Femur (tissue), 1 donor: Measurements from ENCODE around the gene TRIM27.
"Not testable (repeated sequence)": the region's sequence is repeated elsewhere in the genome, so short reads cannot be mapped to it uniquely, and the experiment has no call there.

ENCODE experiments used
- DNase-seq: peaks from one replicate; pipeline ENCODE4 v3.0.0-alpha.2; 2017

Gene TRIM27

GRCh38 chr6:28941684-28942448 is 18.1 kb upstream of the TRIM27 start:
- DNase-seq: no peak

DNA sequence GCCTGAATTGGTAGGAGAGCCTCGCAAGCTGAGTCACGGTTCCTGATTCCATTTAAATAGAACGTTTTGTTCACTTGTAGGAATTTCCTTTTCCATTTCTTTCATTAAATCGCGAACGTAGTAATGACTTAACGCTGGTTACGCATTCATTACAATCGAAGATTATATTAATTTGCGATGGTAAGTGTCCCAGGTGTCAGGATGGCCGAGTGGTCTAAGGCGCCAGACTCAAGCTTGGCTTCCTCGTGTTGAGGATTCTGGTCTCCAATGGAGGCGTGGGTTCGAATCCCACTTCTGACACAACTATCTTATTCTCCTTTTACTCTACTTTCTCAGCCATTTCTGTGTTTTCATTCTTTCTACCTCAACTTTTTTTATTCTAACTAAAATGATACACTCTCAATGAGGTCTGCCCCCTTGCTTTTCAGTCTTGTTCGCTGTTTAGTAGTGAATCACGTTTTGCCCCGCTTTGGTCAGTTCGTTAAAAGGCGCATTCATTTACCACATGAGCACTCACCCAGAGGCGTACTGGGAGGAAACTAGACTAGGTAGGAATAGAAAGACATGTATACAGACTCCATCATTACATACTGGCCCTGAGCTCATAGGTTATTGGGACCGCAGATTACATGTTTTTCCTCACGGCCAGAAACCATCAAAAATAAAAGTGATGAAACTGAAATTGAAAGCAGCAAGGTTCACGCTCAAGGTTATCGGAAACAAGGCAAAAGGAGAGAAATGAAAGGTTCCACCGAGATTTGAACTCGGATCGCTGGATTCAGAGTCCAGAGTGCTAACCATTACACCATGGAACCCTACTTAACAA is 17.3 kb upstream of the TRIM27 start:
- DNase-seq: peak; percentile 83

- peak; percentile 54 for DNase-seq
Measured at GRCh38 chr6:28940294-28940857, 16.6 kb upstream of the TRIM27 start.

GRCh38 chr6:28933069-28933468 is 9.3 kb upstream of the TRIM27 start:
- no peak for DNase-seq

- DNase-seq: no peak
Measured at GRCh38 chr6:28929887-28930620, 6.3 kb upstream of the TRIM27 start.

GRCh38 chr6:28929339-28929738 is 5.6 kb upstream of the TRIM27 start:
- DNase-seq: not testable (repeated sequence)

GRCh38 chr6:28927846-28928245 is 4.1 kb upstream of the TRIM27 start:
- DNase-seq: no peak

DNA sequence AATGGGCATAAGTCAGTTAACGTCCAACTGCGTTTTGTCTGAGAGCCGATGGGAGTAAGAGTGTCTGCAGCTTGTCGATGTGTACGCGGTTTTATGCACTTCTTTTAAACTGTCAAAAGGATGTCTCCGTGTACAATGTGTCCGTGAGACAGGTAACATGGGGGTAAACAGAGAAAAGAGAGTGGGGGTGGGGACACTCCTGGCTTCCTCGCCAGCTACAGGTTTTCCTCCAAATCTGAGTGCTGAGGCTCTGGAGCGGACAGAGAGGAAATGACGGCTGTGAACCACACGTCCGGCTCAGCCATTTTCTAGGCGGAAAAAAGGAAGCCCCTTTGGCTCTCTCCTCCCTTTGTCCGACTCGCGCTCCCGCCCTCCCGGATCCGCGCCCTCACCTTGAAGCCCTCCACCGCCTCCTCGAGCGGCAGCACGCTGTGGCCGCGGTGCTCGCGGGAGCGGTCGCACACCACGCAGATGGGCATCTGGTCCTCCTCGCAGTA is 916 bp downstream of the TRIM27 start:
- peak; percentile 69 for DNase-seq

DNA sequence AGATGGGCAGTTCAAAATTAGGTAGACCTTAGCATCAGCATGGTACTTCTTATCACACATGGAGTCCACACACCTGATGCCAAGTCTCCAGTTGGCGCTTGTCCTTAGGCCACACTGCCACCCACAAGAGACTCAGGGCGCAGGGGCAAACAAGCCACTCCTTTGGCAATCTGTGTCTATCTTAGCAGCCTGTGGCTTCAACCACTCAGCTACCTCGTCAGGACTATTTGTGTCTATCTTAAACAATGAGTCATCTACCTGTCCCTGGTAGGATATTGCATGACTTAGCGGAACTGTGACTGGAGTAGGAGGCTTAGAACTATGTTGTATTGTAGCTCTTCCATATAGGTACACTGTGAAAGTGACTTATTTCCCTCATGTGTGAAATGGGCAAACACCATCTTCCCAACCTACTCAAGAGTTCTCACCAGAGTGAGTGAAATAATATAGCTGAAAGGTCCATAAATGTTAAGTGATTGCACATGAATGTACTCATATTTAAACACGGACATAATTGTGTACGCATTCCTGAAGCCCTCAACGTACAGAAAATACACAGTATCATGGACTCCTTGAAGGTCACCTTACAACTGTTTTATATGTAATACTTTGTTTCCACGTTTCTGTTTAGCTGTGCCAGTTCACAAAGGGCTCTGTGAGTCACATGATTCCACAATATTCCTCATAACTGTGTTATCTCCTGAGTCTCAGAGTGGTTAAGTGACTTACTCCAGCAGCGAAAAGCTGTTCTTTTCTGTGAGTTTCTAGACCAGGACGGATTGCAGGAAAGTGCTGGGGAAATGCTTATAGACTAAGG is 1.6 kb downstream of the TRIM27 start:
- DNase-seq: no peak

DNA sequence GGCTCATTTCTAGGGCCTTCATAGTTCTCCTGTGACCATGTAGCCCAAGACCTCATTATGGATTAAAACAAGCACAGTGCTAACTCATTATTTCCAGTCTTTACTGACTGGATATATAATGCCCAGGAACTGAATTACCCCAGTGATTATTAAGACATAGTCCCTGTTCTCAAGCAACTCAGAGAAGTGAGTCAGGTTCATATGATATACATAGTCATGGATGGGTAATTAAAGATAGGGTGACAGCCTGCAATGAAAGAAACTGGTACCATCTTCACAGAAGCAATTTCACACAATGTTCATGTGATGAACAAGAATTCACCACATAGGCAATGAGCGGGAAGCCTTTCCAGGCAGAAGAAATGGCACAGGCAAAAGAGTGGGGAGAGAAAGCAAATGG is 3.5 kb downstream of the TRIM27 start:
- DNase-seq: no peak

DNA sequence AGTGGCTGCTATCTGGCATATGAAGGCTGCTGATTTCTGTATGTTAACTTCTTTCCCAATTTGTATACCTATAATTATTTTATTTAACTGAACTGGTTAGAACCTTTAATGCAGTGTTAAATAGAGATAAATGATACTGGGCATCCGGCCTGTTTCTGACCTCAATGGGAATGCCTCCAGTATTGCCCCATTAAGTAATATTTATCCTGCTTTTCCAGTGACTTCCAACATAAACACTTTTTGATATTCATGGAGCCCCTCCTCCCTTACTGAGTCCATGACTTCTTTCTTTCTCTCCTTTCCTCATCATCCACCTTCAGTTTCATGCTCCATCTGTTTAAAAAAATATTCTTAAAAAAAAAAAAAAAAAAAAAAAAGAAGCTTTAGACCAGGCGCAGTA is 8.8 kb downstream of the TRIM27 start:
- no peak for DNase-seq

GRCh38 chr6:28910901-28911690 is 12.7 kb downstream of the TRIM27 start:
- DNase-seq: no peak

DNA sequence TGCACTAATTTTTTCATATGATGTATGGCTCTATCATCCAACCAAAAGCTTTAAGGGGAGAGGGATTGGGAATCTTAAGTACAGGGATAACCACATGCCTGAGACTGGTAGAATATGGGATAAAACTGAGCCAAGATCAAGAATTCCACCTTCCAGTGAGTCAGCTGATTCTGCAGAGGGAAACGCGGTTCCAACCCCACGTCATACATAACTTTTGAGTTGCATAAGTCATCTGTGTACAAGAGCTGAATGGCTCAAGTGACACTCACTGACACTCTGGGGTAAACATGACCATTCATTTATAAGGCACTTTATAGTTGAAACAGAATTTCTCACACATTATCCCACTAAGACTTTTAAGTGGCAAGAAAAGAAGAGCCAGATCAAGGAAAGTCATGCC is 16.4 kb downstream of the TRIM27 start:
- DNase-seq: no peak

DNA sequence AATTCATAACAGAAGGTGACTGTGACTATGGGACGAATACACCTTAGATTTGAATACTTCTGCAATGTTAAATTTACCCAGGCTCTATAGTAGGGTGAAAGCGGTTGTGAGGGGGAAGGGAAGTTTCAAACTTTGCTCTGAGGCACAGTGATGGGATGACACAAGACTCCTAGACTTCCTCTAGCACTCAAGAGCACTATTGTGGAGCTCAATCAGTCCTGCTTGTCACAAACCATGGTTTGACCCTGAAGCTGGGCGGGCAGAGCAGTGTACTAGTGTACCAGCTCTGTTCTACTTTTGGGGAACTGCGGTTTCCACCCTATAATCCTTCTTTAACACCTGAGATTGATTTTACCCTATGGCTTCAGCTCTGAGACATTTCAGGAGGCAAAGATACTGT is 17.1 kb downstream of the TRIM27 start:
- DNase-seq: no peak

DNA sequence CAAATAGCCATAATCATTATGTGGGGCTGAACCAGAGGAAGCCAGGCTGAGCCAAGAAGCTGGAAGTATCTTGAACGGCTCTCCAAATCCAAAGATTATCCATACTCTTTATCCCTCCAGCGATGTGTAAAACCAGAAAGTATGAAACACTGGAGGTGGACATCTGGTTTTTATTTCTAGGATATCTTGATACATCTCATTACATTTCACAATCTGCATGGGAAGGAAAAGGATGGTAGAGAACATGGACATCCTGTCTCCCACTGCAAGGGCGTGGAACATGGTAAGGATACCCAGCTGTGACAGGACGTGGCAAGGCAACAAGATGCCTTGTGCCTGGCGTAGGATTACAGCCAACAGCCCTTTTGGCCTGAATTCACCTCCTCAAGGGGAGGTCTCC is 20.1 kb downstream of the TRIM27 start:
- no peak for DNase-seq

GRCh38 chr6:28901831-28902230 is 22.0 kb downstream of the TRIM27 start:
- DNase-seq: no peak

GRCh38 chr6:28900577-28901256 is 23.1 kb downstream of the TRIM27 start:
- DNase-seq: no peak

DNA sequence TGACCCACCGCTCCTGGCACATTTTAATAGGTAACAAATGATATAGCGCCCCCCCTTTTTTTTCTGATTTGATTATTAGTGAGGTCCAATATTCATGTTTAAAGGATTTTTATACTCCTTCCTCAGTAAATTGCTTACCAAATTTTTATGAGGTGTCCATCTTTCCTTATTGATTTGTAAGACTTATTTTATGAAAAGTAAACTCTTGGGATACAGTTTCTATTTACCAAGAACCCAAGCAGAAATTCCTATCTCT is 25.1 kb downstream of the TRIM27 start:
- no peak for DNase-seq

DNA sequence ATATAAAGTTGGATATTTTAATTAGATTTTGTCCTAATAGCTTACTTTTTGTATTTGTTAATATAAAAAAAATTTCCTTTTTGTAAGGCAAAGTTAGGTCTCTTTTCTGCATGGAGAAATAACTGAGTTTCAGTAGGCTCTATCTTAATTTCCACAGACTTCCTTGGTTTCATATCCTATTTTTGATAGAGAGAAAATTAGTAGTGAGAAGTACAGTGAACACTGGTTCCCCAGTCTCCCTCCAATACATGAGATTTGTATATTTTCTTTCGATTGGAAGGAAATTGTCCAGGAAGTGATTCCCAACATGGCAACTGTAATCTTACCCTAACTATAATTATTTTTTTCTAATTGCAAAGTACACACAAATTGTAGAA is 26.4 kb downstream of the TRIM27 start:
- no peak for DNase-seq

- DNase-seq: peak; percentile 74
Measured at GRCh38 chr6:28896505-28897368, 27.0 kb downstream of the TRIM27 start.
